DND-41 (cell line): ENCODE results near the gene PIGU.
"Not testable (repeated sequence)": the region's sequence is repeated elsewhere in the genome, so short reads cannot be mapped to it uniquely, and the experiment has no call there.

Experiments used
- CTCF ChIP-seq: IDR thresholded peaks from 2 replicates; pipeline ENCODE4 v1.5.1; 2012; ENCODE audit warnings: borderline replicate concordance, low read length, moderate library complexity, mild to moderate bottlenecking; ENCODE audit not compliant: poor library complexity, severe bottlenecking; ENCODE audit errors: extremely low read depth
- EZH2 ChIP-seq: IDR thresholded peaks from 3 replicates; pipeline ENCODE4 v1.6.1; 2012; ENCODE audit warnings: borderline replicate concordance, low read depth, mild to moderate bottlenecking, moderate library complexity, low read length, inconsistent platforms; ENCODE audit not compliant: severe bottlenecking

GRCh38 chr20:34664751-34665150, 12.1 kb downstream of the PIGU start:
- not testable (repeated sequence) for TF ChIP-seq CTCF, EZH2
